Transverse colon (tissue), 3 donors: ENCODE results near the gene CSGALNACT2.

Experiments
- EP300 ChIP-seq: sonication (generic); formaldehyde crosslinking; IDR thresholded peaks from one replicate; pipeline ENCODE4 v1.6.1; 2017; ENCODE audit warnings: antibody characterized with exemption, low read depth
- POLR2A ChIP-seq: fragments of 450-650 bp; IDR thresholded peaks from one replicate; pipeline ENCODE4 v1.6.1; 2016; ENCODE audit warnings: antibody characterized with exemption, mild to moderate bottlenecking, moderate library complexity
- TF ChIP-seq, protein P1 (sequence below), 5 experiments: fragments of 200-600 bp in 3 of 5; fragments of 450-650 bp in 2 of 5; sonication (generic) in 3 of 5; IDR thresholded peaks; 1 replicate in 2 of 5; 2 replicates in 3 of 5; pipeline ENCODE4 v1.5.1; 2016 to 2017; ENCODE audit warnings: antibody characterized with exemption in 5 of 5, inconsistent platforms in 3 of 5, mild to moderate bottlenecking in 2 of 5, moderate library complexity in 1 of 5

DNA sequence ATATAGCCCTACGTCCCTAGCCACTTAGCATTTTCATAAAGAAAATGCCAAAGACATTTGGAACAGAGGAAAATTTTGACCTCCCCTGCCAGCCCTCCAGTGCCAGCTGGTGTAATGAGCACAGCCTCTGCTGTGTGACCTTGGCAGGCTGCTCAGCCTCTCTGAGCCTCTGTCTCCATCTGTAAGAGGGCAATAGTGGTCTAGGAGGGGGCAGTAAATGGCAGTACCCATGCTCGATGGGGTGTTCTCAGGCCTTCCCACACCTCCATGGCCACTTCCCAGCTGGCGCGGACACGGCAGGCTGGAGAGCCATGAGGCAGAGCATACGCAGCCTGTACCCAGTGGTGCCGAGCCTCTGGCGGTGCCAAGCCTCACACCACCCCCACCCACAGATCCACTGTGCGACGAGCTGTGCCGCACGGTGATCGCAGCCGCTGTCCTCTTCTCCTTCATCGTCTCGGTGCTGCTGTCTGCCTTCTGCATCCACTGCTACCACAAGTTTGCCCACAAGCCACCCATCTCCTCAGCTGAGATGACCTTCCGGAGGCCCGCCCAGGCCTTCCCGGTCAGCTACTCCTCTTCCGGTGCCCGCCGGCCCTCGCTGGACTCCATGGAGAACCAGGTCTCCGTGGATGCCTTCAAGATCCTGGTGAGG, 24.0 kb upstream of the CSGALNACT2 start:
- TF ChIP-seq POLR2A (no peak), EP300 (no peak)
- TF ChIP-seq, protein P1, sequence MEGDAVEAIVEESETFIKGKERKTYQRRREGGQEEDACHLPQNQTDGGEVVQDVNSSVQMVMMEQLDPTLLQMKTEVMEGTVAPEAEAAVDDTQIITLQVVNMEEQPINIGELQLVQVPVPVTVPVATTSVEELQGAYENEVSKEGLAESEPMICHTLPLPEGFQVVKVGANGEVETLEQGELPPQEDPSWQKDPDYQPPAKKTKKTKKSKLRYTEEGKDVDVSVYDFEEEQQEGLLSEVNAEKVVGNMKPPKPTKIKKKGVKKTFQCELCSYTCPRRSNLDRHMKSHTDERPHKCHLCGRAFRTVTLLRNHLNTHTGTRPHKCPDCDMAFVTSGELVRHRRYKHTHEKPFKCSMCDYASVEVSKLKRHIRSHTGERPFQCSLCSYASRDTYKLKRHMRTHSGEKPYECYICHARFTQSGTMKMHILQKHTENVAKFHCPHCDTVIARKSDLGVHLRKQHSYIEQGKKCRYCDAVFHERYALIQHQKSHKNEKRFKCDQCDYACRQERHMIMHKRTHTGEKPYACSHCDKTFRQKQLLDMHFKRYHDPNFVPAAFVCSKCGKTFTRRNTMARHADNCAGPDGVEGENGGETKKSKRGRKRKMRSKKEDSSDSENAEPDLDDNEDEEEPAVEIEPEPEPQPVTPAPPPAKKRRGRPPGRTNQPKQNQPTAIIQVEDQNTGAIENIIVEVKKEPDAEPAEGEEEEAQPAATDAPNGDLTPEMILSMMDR (IDR thresholded peaks at IDR 0.05) = no peak
